Activated CD8-positive, alpha-beta memory T cell treated with anti-CD3 and anti-CD28 coated beads, Interleukin-2, amount 50 U/mL, for 1 hour (primary cell): ENCODE results near the gene SLC1A5.

ENCODE experiments used
- DNase-seq: peaks from one replicate; pipeline ENCODE4 v3.0.0-alpha.2; 2020; ENCODE audit errors: extremely low read depth

The SLC1A5 gene

DNA sequence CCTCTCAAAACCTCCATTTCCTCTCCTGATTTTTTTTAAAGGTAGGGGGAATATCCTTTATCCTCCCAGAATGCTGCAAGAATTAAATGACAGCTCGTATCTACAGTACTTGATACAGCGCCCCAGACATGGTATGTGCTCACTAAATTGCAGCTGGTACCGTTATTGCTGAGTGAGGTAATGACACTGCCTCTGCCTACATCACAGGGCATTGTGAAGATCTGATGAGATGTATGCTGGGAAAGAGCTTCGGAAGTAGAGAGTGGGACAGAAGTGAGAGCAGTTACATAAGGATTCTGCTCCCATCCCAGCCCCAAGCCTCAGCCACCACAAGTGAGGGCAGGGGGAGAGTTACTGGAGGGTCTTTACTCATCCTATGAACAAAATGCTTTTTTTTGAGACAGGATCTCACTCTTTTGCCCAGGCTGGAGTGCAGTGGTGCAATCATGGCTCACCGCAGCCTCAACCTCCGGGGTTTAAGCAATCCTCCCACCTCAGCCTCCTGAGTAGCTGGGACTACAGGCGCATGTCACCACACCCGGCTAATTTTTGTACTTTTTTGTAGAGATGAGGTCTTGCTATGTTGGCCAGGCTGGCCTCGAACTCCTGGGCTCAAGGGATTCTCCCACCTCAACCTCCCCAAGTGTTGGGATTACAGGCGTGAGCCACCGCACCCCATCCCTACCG, 44.2 kb downstream of the SLC1A5 start:
- no peak for DNase-seq

DNA sequence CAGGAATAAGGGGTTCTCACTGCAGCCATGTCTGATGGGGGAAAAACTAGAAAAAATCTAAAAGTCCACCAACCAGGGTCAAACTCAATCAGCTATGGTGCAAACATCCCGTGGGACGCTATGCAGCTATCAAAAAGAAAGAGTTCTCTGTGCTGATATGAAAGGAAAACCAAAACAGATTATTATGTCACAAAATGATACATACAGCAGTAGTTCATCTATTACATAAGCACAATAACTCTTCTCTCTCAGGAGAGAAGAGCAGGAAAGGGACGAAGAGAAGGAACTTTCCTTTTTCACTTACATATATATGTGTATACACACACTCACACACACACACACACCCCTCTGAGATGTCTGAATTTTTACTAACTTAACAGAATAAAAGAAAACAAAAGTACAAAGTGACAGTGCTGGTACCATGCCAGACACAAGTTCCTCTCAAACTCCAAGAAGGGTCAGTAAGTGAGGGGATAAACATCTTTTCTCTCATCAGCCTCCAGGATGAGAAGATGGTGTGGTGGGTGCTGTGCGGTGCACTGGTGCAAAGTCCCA, 45.4 kb downstream of the SLC1A5 start:
- no peak for DNase-seq

DNA sequence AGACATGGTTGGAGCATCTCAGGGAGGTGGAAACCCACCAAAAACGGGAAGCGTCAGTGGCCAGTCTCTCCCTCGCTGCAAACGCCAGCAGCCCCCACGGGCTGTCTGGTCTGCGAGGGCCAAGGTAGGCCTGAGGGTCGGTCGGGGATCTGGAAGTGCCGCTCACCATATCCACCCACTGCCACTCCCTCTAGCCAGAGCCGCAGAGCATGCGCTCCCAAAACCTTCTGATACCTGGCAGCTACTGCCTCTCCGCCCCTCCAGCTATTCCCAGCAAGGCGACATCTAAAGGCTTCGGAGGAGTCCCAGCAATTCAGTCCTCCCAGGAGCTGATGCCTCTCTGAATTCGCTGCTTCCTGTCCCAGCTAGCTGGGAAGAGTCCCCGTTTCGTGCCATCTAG, 46.9 kb downstream of the SLC1A5 start:
- no peak for DNase-seq

DNA sequence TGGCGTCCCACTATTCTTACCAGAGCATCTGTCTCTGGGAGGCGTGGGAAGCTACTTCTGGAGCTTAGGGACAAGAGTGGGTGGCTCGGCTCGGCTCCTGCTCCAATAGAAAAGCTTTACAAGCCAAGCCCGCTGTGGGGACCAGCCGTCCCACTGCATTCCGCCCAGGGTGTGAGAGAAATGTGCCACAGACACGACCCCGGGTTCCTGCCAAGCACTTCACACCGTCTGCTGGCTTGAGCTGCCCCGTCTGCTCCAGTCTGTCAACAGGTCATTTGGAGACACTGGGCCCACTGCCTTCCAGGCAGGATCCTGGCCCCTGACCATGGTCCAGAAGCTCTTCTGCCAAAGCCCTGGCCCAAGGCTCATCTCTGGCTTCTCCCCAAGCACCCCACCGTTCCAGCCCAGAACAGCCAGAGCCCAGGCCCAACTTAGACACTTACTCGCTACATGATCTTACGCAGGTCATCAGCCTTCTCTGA, 49.1 kb downstream of the SLC1A5 start:
- no peak for DNase-seq

DNA sequence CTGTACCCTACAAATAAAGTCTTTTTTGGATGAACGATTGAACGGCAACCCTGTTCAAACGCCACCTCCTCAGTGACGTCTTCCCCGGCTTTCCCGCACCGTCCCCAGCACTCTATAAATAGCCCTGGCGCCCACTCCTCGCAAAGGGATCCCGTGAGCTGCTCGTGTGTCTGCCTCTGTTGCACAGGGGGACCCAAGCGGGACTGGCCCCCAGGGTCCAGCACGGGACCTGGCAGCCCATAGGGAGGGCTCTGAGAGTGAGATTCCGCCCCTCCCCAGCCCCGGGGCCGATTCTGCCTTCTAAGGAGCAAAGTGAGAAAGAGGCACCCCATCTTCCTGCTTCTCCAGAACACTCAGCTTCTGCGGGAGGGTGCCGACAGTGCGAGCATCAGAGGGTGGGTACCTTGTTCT, 50.6 kb downstream of the SLC1A5 start:
- DNase-seq: no peak

DNA sequence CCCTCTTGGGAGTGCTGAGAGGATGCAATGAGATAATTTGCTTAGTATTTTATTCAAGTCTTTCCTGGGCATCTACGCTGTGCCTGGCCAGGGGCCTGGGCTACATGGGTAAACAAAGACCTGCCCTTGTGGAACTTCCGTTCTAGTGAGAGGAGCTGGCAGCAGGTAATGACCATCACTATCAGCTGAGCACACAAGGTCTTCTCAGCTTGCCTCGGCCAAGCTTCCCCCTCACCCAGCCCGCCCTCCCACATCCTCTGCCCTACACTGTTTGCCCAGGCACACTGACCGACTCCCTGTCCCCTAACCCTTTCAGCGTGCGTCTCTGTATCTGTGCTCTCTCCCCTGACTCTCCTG, 51.1 kb downstream of the SLC1A5 start:
- DNase-seq: no peak

DNA sequence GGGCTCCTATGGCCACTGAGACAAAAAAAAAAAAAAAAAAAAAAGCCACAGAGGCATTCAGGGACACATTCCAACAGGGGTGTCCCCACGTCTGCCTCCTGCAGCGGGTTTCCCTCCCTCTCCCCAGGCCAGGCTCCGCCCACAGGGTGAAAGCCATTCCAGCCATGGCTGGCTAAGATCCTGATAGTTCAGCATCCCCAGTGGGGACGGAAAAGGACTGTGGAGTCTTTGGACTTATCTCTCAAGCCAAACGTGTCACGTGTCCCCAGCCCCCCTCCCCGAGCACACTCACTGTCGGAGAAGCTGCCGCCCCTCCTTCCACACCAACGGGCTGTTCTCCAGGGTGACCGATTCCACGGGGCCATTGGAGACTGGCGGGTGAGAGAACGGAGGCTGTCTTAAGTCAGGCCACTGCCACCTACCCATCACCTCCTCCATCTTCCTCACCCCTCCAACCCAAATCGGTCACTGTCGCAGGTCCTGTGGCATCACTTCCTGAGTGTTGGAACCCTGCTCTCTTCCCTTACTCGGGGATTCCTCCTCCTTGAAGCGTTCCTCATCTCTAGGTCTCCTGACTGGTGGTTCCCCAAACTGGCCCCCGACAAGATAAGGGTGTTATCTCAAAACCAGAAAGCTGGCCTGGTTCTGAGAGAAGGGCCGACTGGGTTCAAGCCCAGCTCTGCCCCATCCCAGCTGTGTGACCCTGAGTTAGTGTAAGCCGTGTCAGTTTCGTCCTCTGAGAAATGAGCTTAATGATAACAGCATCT, 51.7 kb downstream of the SLC1A5 start:
- DNase-seq: no peak

DNA sequence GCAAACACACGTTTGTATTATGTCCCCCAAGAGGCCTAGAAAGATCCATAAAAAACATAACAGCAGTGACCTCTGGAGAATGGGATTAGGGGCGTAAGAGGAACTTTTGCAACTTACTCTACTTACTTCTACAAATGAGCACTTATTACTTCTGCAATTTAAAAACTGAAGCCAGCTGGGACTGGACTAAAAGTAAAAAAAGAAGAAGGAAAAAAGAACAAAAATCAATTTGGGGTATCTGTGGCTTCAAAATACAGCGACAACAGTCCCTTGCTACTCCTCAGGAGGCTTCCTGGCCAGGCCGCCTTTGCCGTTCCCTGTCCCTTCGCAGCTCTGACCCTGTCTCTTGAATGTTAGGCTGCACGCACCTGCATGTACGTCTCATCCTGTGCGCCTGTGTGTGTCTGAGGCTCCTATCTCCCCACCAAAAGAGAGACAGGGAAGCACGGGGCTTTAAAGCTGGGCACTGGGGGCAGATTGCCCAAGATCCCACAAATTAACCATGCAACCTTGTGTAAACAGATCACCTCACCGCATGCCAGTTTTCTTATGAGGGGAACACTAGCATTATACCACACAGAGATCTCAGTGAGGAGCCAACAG, 54.6 kb downstream of the SLC1A5 start:
- DNase-seq: no peak

DNA sequence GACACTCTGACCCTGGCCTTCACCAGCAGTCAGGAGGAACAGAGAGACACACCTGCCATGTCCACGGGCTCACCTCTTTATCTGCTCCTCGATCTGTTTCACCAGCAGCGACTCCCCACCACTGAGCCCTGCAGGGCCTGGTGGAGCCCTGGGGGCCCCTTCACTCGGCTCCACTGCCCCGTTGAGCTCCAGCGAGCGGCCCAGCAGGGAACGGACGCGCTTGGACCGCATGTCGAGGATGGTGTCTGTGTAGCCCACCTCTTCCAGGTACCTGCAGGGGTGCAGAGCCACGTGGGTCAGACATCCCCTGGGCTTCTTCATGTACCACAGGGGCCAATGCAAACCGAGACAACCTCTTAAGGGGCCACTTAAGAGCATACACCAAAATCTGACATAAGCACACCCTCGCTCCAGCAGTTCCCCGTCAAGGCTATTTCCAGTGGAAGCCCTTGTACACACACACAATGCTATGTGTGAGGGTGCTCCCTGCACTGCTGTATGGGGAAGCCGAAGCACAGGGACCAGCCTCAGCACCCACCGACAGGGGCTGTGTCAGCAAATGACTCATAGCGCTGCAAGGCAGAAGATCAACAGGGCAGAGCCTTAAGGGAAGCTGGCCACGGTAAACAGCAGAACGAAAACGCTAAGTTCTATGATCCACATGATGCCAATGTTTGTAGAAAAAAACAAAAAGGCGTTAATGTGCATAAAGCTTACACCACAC, 55.3 kb downstream of the SLC1A5 start:
- no peak for DNase-seq

DNA sequence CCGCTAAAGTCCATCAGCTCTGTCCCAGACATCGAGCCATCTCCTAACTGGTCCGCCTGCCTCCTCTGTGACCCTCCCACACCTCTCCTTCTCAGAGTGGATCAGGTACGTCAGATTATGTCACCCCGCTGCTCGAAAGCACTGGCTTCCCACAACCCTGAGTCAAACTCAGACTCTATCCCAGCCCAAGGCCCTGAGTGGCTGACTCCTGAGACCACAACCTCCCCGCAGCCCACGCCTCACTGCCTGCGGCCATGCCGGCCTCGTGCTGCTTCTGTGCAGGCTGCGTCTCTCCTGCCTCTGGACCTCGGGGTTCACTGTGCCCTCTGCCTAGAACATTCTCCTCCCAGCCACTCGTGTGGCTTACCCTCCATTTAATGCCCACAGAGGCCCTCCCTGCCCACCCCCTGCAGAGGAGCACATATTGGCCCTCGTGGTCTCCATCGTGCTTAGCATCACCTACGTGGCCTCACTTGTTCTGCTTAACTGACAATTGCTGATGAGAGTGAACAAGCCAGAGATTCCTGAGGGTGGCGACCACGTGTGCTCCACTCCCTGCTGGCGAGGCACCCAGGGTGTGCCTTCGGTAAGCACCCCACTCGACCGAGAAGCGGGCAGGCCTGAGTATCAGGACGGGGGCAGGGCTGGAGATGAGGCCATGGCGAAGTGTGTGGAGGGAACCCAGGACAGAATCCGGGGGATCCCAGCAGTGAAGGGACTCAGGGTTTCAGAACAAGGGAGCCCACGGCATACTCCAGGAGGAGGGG, 56.0 kb downstream of the SLC1A5 start:
- DNase-seq: no peak

DNA sequence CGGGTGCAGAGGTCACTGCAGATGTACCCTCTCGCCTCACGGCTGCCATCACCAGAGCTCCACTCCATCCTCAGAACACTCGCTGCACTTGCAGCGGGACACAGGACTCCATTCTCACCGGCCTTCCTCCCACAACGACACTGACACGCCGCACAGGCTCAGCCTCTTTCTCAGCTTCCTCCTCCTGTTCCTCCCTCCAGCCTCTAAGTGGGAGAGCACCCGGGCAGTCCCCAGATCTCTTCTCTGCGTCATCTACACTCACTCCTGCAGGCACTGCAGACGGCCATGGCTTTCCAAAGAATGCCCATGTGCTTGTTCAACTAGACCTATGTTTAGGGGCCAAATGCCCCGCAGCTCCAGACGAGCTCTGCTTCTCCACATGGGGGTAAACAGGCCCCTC, 56.8 kb downstream of the SLC1A5 start:
- DNase-seq: no peak

DNA sequence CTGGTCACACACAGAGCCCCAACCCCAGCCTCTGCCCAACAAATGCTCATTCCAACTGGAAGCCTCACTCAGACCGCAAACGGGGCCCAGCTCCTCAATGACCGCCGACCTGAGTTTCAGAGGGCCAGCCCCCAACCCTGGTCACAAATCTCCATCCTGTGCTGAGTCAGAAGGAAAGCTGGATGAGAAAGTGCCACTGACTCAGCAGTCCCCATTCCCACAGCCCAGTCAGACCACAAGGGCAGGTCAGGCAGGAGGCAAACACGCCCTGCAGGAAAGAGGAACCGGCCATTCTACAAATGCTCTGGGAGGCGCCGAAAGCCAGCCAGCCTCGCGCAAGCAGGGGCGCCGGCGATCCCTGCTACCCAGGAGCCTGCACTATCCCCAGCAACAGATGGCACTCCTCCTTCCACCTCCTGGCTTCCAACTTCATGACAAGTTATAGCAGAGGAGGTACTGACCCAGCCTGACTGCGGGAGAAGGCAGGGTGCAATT, 57.3 kb downstream of the SLC1A5 start:
- no peak for DNase-seq

DNA sequence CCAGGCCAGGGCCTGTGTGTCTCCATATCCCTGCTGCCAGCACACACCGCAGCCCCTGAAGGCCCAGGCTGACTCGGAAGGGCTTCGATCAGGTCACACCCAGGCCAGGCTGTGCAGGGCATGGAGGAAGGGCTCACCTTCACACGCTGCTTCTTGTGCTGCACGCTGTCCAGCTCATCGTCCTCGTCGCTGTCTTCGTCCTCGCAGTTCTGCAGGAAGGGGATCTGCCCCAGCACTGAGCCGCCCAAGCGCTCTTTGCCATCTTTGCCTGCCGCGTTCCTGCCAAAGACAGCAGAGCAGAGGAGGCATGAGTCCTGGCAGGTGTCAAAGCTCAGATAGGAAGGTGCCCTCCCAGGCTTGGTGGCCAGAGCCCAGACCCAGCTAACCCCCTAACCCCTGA, 57.8 kb downstream of the SLC1A5 start:
- DNase-seq: no peak

DNA sequence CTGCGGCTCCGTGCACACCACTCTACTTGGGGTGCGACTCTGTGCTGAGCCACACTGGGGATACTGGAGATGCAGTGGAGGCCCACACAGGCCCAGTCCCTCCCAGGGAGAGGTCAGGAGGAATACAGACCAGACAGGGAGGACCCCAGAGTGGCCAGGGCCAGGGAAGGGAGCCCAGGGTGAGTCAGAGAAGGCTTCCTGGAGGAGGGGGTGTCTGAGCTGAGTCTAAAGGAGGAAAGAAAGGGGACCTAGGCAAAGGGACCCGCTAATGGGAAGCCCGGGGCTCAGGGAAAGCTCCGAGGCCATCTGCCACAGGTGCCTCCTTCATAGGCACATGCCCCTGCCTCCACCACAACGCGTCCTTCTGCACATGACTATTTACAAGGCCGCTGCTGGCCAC, 58.2 kb downstream of the SLC1A5 start:
- DNase-seq: no peak

DNA sequence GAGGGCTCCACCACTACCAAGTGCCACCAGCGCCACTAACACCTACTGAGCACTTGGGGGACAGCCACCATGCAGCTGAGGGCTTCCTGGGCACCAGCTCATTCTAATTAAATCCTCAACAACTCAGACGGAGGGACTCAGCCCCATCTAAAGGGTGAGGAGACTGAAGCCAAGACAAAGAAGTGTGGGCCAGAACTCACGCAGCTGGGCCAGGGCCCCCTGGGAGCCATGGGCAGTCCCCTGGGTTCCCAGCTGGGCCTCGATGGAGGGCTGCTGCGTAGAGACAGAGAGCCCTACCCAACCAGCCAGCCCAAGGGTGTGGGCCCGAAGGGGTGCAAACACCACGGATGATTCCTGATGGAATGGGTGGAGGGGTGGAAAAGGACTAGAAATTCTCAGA, 58.7 kb downstream of the SLC1A5 start:
- DNase-seq: no peak

DNA sequence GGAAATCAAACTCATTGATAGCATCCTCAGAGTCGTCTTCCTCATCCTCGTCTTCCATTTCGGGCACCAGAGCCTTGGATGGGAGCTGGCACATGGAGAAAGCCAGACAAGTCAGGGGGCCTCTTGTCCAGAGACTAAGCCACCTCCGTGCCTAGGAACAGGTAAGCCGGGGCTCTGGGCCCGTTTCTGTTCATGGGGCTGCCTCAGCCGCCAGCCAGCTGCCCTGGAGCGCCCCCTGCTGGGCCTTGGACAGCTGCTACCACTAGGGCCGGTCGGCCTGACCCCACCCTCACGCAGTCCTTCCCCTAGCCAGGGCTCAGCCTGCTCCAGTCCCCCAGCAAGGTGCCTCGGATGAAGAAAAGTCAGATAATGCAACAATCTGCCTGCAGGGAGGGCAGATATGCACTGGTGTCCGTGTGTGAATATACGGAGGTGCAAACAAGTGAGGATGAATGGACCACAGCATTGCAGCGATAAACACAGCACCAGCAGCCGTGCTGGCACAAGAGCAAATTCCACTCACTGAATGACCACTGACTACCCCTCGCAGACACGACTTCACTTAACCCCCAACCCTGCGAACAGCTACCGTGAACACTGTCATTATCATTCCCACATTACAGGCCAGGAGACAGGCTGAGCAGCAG, 59.6 kb downstream of the SLC1A5 start:
- no peak for DNase-seq

DNA sequence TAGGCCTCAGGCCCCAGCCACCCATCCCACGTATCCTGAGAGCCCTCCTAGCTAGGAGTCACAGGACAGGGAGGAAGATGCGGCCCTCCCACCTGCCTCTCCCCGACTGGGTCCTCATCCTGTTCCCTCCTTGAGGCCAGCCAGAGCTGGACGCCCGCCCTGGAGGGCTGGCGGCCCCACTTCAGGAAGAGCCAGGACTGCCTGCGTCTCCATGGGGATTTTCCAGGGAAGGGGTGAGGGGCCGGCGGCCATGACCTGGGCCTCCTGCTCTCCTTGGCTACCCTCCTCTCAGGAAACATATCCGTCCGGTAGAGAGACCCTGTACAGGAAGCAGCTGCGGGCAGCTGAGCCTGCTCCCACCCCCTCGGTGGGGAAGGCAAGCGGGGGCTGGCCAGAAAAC, 60.2 kb downstream of the SLC1A5 start:
- no peak for DNase-seq

DNA sequence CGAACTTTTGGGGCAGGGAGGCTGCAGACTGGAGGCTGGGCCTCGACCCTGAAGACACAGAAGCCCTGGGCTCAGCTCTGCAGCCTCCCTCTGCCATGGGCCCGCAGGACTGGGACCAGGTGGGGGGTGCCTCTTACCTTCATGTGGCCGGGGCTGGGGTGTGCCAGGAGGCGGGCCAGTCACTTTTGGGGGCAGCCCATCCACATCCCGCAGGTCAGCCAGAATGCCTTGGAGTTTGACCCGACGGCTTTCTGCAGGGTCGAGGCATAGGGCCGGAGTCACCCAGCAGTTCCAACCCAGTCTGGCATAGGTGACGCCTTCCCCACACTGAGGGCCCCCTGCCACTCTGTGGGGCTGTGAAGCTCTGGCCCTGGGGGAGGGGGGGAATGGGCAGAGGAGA, 60.6 kb downstream of the SLC1A5 start:
- no peak for DNase-seq

DNA sequence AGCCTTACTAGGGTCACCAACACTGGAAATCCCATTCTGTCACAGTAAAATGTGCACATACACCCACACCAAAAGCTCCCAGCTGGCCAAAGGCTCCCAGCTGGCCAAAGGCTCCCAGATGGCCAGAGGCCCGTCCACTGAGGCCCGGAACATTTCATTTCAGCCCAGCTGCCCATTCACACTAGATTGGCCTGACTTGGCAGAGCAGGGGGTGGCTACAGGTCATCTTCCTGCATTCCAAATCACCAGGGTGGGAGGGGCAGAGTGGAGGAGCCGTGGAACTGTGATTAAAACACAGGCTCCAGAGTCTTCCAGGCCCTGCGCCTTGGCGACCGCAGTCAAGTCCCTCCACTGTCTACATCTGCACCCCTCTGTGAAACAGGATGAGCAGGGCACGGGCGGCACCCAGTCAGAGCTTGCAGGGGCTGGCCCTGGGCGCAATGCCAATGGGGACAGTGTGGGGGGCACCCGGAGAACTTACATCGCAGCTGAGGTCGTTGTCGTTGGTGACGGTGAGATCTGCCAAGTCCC, 61.4 kb downstream of the SLC1A5 start:
- DNase-seq: no peak

DNA sequence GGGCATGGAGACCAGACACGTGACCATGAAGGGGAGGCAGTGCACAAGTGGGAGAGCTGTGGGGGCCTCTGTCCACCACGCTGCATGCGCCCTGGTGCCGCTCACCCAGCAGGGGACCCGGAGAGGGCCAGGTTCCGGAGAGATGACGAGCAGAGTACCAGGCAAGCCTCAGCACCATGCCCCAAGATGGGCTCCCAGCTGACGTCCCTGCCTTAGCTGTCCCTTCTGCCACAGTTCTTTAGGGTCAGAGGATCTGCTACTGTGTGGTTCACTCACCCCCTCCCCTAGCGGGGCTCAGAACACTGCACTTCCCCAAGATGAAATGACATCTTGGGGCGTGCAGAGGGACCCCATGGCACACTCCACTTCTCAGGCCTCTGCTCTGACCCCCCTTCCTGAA, 61.8 kb downstream of the SLC1A5 start:
- no peak for DNase-seq
